Fibroblast of peridontal ligament (primary cell): ENCODE data around the gene DYNLL2.
"Not testable (repeated sequence)": the region's sequence is repeated elsewhere in the genome, so short reads cannot be mapped to it uniquely, and the experiment has no call there.

Experiments
- DNase-seq: peaks from one replicate; pipeline ENCODE4 v3.0.0-alpha.2; 2010; ENCODE audit errors: extremely low read depth

Gene DYNLL2

GRCh38 chr17:58082870-58083490 lies at the start of gene DYNLL2:
DYNLL2 (plus strand) TSS chr17:58083419; CDS start chr17:58087091, 3,672 bp downstream.
- DNase-seq, result peak; percentile 81

DNA sequence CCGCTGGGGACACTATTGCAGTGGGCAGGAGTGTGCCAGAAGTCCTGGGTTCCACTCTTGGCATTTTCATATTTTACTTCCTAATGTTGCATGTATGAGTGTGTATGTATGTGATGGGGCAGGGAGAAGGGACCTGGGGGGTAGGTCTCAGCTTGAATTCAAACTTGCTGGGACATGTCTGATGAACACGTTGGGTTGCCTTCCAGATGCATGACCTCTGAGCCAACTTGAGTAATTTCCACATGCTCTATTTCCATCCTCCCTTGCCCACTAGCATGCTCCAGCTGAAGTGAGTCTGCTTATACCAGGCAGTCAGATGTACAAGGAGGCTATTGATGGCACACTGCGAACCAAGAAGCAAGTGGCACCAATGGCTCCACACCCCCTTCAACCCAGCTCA lies 43.2 kb upstream of the DYNLL2 start:
- no peak for DNase-seq

GRCh38 chr17:58040386-58040785 lies 42.8 kb upstream of the DYNLL2 start:
- DNase-seq, result no peak

GRCh38 chr17:58041161-58041560 lies 42.1 kb upstream of the DYNLL2 start:
- no peak for DNase-seq

GRCh38 chr17:58043221-58044181 lies 39.7 kb upstream of the DYNLL2 start:
- DNase-seq, result no peak

DNA sequence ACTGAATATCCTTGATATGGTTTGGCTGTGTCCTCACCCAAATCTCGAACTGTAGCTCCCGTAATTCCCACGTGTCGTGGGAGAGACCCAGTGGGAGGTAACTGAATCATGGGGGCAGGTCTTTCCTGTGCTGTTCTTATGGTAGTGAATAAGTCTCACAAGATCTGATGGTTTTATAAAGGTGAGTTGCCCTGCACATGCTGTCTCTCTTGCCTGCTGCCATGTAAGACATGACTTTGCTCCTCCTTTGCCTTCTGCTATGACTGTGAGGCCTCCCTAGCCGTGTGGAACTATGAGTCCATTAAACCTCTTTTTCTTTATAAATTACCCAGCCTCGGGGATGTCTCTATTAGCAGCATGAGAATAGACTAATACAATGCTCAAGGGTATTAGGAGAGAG lies 39.0 kb upstream of the DYNLL2 start:
- not testable (repeated sequence) for DNase-seq

GRCh38 chr17:58046239-58047094 lies 36.8 kb upstream of the DYNLL2 start:
- DNase-seq, result no peak

DNA sequence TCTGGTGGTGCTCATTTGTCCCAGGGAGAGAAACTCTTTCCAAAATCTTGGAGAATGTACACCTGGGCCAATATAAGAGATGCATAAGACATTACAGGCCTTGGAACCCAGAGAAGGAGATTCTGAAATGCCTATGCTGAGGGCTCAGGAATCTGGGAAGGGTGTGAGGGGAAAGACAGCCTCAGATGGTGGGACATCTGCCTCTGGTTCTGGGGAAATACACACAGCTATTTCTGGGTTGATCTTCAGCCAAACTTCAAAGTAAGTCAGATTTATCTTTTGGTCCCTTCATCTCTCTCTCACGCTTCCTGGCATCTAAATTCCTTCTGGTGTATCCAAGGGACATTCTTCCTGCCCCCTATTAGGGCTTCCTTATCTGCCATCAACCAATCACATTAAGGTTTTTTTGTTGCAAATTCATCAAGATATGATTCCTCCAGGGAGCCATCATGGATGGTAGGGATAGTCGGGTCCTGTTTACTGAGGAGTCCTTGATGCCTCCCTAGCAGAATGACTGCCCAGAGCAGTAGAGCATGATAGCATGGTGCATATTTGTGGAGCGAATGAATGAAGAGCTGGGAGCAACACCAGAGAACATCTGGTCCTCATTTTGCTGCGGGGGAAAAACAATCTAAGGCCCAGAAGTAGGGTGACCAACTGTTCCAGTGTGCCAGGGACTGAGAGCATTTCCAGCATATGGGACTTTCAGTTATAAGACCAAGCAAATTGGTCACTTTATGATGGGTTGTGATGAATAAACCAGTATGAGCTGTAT lies 35.7 kb upstream of the DYNLL2 start:
- DNase-seq, result peak; percentile 63

- no peak for DNase-seq
These were observed 33.7 kb upstream of the DYNLL2 start for GRCh38 chr17:58049533-58049932.

DNA sequence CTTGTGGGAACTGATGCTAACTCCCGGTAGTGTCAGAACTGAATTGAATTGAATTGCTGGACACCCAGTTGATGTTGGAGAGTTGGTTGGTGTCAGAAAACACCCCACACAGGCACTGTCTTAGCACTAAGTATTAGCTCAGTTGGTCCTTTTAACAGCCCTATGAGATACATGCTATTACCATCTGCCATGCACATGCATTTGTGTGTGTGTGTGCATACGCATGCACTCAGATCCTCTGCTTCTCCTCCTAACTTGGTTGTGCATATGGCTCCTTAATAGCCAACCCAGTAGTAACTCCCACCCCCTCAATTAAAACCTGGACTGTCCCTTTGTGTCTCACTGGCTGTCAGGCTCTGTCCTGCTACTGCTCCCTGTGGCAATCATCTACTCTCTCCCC lies 32.3 kb upstream of the DYNLL2 start:
- no peak for DNase-seq

- no peak for DNase-seq
These were observed 31.8 kb upstream of the DYNLL2 start for GRCh38 chr17:58051468-58051867.

DNA sequence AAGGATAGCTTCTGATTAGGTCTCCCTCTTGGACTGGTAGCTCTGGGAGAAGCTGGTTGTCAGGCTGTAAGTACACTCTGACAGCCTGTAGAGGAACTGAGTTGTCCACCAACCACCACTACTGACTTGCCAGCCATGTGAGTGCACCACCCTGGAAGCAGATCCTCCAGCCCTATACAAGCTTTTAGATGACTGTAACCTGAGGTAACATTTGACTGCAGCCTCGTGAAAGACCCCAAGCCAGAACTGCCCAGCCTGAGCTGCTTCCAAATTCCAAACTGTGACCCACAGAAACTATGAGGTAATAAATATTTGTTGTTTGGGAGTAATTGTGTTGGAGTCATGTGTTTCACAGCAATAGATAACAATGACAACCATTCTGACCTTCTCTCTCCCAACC lies 30.8 kb upstream of the DYNLL2 start:
- DNase-seq, result no peak

DNA sequence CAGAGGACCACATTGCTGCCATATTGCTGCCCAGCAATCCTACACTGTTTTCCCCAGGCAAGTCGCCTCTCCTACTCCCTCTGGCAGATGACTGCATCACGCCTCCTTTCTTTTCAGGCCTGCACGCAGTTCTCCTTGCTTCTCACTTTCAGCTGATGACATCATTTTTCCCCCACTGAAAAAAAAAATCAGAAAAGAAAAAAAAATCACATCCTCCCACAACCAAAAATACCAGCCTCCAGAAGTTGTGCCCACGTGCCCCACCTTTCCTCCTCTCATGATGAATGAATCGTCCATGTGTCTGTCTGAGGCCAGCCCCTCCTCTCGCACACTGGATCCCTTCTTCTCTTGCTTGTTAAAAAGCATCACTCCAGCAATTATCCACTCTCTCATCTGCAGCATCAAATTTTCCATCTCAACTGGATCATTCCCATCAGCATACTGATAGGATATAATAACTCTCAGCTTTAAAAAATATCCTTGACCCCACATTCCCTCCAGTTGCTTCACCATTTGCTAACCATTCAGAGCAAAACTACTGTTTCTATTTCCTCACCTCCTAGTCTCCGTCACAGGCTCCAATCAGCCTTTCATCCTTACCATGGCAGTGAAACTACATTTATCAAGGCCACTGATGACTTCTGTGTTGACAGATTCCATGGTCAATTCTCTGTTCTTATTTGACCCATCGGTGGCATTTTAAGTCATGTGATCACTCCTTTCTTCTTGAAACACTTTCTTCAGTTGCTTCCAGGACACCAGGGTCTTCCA lies 30.1 kb upstream of the DYNLL2 start:
- no peak for DNase-seq

GRCh38 chr17:58054641-58055040 lies 28.6 kb upstream of the DYNLL2 start:
- no peak for DNase-seq

GRCh38 chr17:58056476-58056875 lies 26.7 kb upstream of the DYNLL2 start:
- no peak for DNase-seq

DNA sequence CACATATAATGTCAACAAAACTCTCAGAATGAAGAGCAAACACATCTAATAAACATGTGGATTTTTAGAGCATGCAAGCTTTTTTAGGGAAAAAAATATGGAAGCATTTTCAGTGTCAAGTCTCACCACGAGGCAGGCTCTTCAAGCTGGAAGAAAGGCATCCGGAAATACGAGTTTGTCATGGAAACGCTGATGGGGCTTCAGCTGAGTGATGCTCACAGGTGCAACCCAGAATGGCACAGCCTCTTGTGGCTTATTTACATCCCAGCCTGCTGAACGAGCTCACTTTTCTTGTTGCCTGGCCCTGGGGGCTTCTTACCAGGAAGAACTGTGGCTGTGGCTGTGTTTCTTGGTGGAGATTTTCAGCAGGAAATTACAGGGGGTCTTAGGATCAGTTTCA lies 24.1 kb upstream of the DYNLL2 start:
- no peak for DNase-seq

GRCh38 chr17:58060596-58061191 lies 22.5 kb upstream of the DYNLL2 start:
- no peak for DNase-seq

- DNase-seq, result no peak
These were observed 21.5 kb upstream of the DYNLL2 start for GRCh38 chr17:58061672-58062071.

- DNase-seq, result no peak
These were observed 18.0 kb upstream of the DYNLL2 start for GRCh38 chr17:58065238-58065637.

GRCh38 chr17:58066401-58066800 lies 16.8 kb upstream of the DYNLL2 start:
- DNase-seq, result no peak
